Measurements from ENCODE around the gene MAG. TPM values are rescaled to one million over a fixed set of nuclear protein-coding genes. Genes with fewer than 3 reads are reported as not detected.

The MAG gene
- total and polyA plus RNA-seq, 9 of the 15 experiments (the other 6 are each of a cell fraction or from before 2014, with no cell fraction given), result 0.11 to 10.0 (median 1.6) TPM

- BruUV-seq (replicated peaks), result no TSS peak
- no peaks in the 10 kb centered on the region for H3K9me1 ChIP-seq (ENCODE audit: control insufficient read depth, insufficient read depth, low read length)
- H3K36me3 ChIP-seq (ENCODE audit: control insufficient read depth, insufficient read depth, low read length), result peaks cover 46% of the 10 kb centered on the region; the same call in 2 of the 3 replicates
- H3K4me3 ChIP-seq, result peak overlapping the region; percentile 61
- no peak overlapping the region for H3K27ac ChIP-seq (ENCODE audit: extremely low read depth, low read depth, low read length)
- DNase-seq (ENCODE audit: extremely low read depth in 1 of 4, low spot score in 3 of 4) (peak in 1 of 4 experiments; percentile 4), FAIRE-seq (no peak), ATAC-seq (no peak)
- TF ChIP-seq RBFOX2 (IDR thresholded peaks at IDR 0.05; ENCODE audit: low read depth, low read length) (peak; percentile 60), MAX (CRISPR knock-in tag; IDR thresholded peaks at IDR 0.05) (0 out of 2 replicates have a peak, but pooled peaks have one; percentile 16), SIRT6 (IDR thresholded peaks at IDR 0.05; ENCODE audit: low read depth, low read length) (no peak)
- TF ChIP-seq, protein P1, sequence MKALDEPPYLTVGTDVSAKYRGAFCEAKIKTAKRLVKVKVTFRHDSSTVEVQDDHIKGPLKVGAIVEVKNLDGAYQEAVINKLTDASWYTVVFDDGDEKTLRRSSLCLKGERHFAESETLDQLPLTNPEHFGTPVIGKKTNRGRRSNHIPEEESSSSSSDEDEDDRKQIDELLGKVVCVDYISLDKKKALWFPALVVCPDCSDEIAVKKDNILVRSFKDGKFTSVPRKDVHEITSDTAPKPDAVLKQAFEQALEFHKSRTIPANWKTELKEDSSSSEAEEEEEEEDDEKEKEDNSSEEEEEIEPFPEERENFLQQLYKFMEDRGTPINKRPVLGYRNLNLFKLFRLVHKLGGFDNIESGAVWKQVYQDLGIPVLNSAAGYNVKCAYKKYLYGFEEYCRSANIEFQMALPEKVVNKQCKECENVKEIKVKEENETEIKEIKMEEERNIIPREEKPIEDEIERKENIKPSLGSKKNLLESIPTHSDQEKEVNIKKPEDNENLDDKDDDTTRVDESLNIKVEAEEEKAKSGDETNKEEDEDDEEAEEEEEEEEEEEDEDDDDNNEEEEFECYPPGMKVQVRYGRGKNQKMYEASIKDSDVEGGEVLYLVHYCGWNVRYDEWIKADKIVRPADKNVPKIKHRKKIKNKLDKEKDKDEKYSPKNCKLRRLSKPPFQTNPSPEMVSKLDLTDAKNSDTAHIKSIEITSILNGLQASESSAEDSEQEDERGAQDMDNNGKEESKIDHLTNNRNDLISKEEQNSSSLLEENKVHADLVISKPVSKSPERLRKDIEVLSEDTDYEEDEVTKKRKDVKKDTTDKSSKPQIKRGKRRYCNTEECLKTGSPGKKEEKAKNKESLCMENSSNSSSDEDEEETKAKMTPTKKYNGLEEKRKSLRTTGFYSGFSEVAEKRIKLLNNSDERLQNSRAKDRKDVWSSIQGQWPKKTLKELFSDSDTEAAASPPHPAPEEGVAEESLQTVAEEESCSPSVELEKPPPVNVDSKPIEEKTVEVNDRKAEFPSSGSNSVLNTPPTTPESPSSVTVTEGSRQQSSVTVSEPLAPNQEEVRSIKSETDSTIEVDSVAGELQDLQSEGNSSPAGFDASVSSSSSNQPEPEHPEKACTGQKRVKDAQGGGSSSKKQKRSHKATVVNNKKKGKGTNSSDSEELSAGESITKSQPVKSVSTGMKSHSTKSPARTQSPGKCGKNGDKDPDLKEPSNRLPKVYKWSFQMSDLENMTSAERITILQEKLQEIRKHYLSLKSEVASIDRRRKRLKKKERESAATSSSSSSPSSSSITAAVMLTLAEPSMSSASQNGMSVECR (CRISPR knock-in tag; IDR thresholded peaks at IDR 0.05), result 0 out of 2 replicates have a peak, but pooled peaks have one; percentile 13
- H2AFZ ChIP-seq (ENCODE audit: low read depth, low read length), result no peak overlapping the region
- peak overlapping the region; percentile 94 for H3K4me2 ChIP-seq (ENCODE audit: insufficient read depth, low read length)
- H4K20me1 ChIP-seq (replicated peaks; ENCODE audit: control insufficient read depth, insufficient read depth, low read length), result no peaks in the 10 kb centered on the region; the same call in 1 of the 2 replicates
- CTCF ChIA-PET (ENCODE audit: low intra/inter-chr PET ratio), result no interaction called here
- intact Hi-C loops (cut with micrococcal nuclease), result loop anchor here (2.0 to 5.0 kb wide), 4 partner anchors 29 to 98 kb away; partner anchors contain the start of gene FXYD5
- in situ Hi-C loops (cut with MboI), result no loop called here
- WGBS (ENCODE audit: insufficient coverage, low coverage, missing lambda C conversion rate), result 79% methylated on average over 21 of the region's 34 CpGs
- H3K9me3 ChIP-seq (replicated peaks; ENCODE audit: control insufficient read depth, insufficient read depth, low read depth, low read length), result peaks cover 4% of the 10 kb centered on the region; the same call in 1 of the 2 replicates
- H3K4me1 ChIP-seq (replicated peaks in 1 of 2; ENCODE audit: control insufficient read depth in 2 of 2, insufficient read depth in 2 of 2, low read length in 2 of 2), result peaks cover 17 to 30% of the 10 kb centered on the region in 2 experiments; a peak in 4 of 5 replicates
- H3K27me3 ChIP-seq (ENCODE audit: control insufficient read depth in 2 of 2, insufficient read depth in 2 of 2, low read length in 2 of 2), result no peaks in the 10 kb centered on the region
- H3K9ac ChIP-seq (ENCODE audit: insufficient read depth in 1 of 2, low read depth in 2 of 2, low read length in 2 of 2), result peak overlapping the region; percentile 81 to 92
- peaks cover 39% of the 10 kb centered on the region for H3K79me2 ChIP-seq (ENCODE audit: control insufficient read depth, insufficient read depth, low read length)
- POLR2A ChIA-PET, result interaction anchor here (0.5 to 2.5 kb wide), 7 partner anchors 15 to 374 kb away, joined by 3 to 9 read pairs (median 3); no protein-coding TSS in a partner anchor
Measured at GRCh38 chr19:35249848-35250711, 41.9 kb upstream of the MAG start.

All from K562 (cell line).